Mammary epithelial cell (primary cell): Measurements from ENCODE around the gene BLOC1S4.

ENCODE experiments used
- EZH2 ChIP-seq: IDR thresholded peaks from 2 replicates; pipeline ENCODE4 v1.6.1; 2012; ENCODE audit warnings: low read length, inconsistent platforms, borderline replicate concordance
- TF ChIP-seq, protein P1 (sequence below), 2 donors: IDR thresholded peaks in 1 of 2; conservative IDR thresholded peaks in 1 of 2; 2 replicates each; pipeline ENCODE4 v1.5.1; 2011 to 2012; ENCODE audit warnings: inconsistent platforms in 2 of 2, low read length in 2 of 2, mild to moderate bottlenecking in 2 of 2, control low read depth in 1 of 2, low read depth in 1 of 2; ENCODE audit not compliant: insufficient read depth in 1 of 2; ENCODE audit errors: extremely low read depth in 1 of 2

DNA sequence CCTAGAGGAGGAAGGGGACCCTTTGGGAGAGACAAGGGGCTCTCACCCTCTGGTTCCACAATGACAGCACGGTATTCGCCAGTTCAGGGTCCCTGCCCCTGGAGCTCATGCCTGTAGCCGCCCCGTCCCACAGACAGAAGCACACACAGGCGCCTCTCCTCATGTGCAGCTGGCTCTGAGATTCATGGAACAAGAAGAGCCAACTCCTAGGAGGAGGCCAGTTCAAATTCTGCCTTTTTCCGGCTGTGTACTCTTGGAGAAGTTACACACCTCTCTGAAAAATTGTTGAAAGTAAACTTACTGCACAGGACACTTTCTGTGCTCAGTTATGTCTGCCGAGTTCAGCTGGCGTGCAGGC, 15.3 kb downstream of the BLOC1S4 start:
- TF ChIP-seq, protein P1, sequence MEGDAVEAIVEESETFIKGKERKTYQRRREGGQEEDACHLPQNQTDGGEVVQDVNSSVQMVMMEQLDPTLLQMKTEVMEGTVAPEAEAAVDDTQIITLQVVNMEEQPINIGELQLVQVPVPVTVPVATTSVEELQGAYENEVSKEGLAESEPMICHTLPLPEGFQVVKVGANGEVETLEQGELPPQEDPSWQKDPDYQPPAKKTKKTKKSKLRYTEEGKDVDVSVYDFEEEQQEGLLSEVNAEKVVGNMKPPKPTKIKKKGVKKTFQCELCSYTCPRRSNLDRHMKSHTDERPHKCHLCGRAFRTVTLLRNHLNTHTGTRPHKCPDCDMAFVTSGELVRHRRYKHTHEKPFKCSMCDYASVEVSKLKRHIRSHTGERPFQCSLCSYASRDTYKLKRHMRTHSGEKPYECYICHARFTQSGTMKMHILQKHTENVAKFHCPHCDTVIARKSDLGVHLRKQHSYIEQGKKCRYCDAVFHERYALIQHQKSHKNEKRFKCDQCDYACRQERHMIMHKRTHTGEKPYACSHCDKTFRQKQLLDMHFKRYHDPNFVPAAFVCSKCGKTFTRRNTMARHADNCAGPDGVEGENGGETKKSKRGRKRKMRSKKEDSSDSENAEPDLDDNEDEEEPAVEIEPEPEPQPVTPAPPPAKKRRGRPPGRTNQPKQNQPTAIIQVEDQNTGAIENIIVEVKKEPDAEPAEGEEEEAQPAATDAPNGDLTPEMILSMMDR (conservative IDR thresholded peaks at IDR 0.05 in 1 of 2, IDR thresholded peaks at IDR 0.05 in 1 of 2; ENCODE audit: extremely low read depth in 1 of 2, insufficient read depth in 1 of 2, low read depth in 1 of 2, low read length in 2 of 2) = no peak
- TF ChIP-seq EZH2 = no peak
